GM21619 (cell line): ENCODE measurements around the gene USH1C.

Source experiments
- ATAC-seq: cut with Tn5 transposase; IDR thresholded peaks from one replicate; pipeline ENCODE4 v1.9.1; 2021; ENCODE audit not compliant: unreplicated experiment

USH1C gene

GRCh38 chr11:17550450-17551346 is 6.5 kb upstream of the USH1C start:
- no peak for ATAC-seq

GRCh38 chr11:17548444-17548843 is 4.2 kb upstream of the USH1C start:
- ATAC-seq = no peak

- ATAC-seq = no peak
Observed at GRCh38 chr11:17547932-17548331, 3.7 kb upstream of the USH1C start.

GRCh38 chr11:17547051-17547577 is 2.9 kb upstream of the USH1C start, which contains the start of gene OTOG:
Gene OTOG (plus strand): TSS chr11:17547259. CDS start chr11:17547373, 114 bp downstream.
- ATAC-seq = no peak

GRCh38 chr11:17546240-17546639 is 2.0 kb upstream of the USH1C start:
- no peak for ATAC-seq

- ATAC-seq = no peak
Observed at GRCh38 chr11:17543574-17544180, 539 bp downstream of the USH1C start.

GRCh38 chr11:17543041-17543440 is 1.2 kb downstream of the USH1C start:
- no peak for ATAC-seq

GRCh38 chr11:17542249-17542648 is 2.0 kb downstream of the USH1C start:
- no peak for ATAC-seq

GRCh38 chr11:17541330-17541885 is 2.8 kb downstream of the USH1C start:
- no peak for ATAC-seq

- no peak for ATAC-seq
Observed at GRCh38 chr11:17540807-17541206, 3.4 kb downstream of the USH1C start.

- no peak for ATAC-seq
Observed at GRCh38 chr11:17538731-17539130, 5.5 kb downstream of the USH1C start.

- ATAC-seq = no peak
Observed at GRCh38 chr11:17538054-17538453, 6.2 kb downstream of the USH1C start.

GRCh38 chr11:17537261-17537660 is 7.0 kb downstream of the USH1C start:
- ATAC-seq = no peak

- ATAC-seq = no peak
Observed at GRCh38 chr11:17535488-17535887, 8.7 kb downstream of the USH1C start.

GRCh38 chr11:17533778-17534415 is 10.3 kb downstream of the USH1C start:
- no peak for ATAC-seq

GRCh38 chr11:17533341-17533740 is 10.9 kb downstream of the USH1C start:
- no peak for ATAC-seq

GRCh38 chr11:17532784-17533183 is 11.4 kb downstream of the USH1C start:
- no peak for ATAC-seq

- no peak for ATAC-seq
Observed at GRCh38 chr11:17531636-17532113, 12.5 kb downstream of the USH1C start.

GRCh38 chr11:17531071-17531600 is 13.1 kb downstream of the USH1C start:
- no peak for ATAC-seq

GRCh38 chr11:17529844-17530185 is 14.4 kb downstream of the USH1C start:
- no peak for ATAC-seq
